Measurements from ENCODE around the gene ADAMTS2.

DNA sequence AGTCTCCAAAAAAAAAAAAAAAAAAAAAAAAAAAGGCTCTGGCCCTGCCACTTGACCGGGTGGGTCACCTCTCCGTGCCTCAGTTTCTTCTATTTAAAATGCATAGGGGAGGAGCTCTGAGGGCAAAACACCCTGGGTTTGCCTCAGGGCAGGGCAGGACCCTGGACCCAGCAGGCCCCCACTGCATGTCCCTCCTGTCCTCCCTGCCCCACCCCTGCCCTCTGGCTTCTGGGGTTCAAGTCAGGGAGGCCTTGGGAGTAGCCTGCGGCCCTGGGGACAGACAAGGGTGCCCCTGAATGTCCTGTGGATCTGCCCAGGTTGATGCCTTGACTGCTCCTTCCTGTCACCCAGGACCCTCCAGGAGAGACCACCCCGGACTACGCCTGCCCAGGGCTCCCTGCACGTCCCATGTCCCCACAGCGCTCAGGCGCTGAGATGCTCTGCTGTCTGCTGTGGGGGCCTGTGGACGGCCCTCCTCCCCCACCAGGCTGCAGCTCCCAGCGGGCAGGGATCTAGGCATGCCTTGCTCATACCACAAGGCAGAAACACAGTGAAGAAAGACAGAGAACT lies 35.4 kb downstream of the ADAMTS2 start:
- TF ChIP-seq POLR2AphosphoS5 (IDR thresholded peaks at IDR 0.05) (no peak), EP300 (IDR thresholded peaks at IDR 0.05) (no peak)
- TF ChIP-seq, protein P1, sequence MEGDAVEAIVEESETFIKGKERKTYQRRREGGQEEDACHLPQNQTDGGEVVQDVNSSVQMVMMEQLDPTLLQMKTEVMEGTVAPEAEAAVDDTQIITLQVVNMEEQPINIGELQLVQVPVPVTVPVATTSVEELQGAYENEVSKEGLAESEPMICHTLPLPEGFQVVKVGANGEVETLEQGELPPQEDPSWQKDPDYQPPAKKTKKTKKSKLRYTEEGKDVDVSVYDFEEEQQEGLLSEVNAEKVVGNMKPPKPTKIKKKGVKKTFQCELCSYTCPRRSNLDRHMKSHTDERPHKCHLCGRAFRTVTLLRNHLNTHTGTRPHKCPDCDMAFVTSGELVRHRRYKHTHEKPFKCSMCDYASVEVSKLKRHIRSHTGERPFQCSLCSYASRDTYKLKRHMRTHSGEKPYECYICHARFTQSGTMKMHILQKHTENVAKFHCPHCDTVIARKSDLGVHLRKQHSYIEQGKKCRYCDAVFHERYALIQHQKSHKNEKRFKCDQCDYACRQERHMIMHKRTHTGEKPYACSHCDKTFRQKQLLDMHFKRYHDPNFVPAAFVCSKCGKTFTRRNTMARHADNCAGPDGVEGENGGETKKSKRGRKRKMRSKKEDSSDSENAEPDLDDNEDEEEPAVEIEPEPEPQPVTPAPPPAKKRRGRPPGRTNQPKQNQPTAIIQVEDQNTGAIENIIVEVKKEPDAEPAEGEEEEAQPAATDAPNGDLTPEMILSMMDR (IDR thresholded peaks at IDR 0.05), result no peak
